HPDE6-E6E7 (cell line): ENCODE data around the gene CDK14.
"Not testable (repeated sequence)": the region's sequence is repeated elsewhere in the genome, so short reads cannot be mapped to it uniquely, and the experiment has no call there.

Experiments used
- DNase-seq: peaks from one replicate; pipeline ENCODE4 v3.0.0; 2011; ENCODE audit warnings: missing footprints; ENCODE audit errors: extremely low spot score

The CDK14 gene

DNA sequence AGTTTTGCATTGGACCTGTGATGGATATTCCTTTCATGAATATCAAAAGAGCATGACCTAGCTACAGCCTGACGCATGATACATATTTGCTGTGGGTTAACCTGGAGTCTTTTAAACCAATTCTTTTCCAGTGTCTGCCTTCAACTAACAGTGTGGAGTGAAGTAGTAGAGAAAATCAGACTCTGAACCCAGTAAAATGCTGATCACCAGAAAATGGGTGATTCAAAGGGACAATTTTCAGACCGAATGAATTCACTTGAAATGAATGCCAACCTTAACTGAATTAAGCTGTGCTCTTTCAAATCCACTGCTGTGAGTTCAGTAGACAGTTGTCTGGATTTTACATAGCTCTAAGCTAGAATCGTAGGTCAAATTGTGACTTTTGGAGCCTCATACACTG, 123.0 kb downstream of the CDK14 start:
- DNase-seq = no peak

DNA sequence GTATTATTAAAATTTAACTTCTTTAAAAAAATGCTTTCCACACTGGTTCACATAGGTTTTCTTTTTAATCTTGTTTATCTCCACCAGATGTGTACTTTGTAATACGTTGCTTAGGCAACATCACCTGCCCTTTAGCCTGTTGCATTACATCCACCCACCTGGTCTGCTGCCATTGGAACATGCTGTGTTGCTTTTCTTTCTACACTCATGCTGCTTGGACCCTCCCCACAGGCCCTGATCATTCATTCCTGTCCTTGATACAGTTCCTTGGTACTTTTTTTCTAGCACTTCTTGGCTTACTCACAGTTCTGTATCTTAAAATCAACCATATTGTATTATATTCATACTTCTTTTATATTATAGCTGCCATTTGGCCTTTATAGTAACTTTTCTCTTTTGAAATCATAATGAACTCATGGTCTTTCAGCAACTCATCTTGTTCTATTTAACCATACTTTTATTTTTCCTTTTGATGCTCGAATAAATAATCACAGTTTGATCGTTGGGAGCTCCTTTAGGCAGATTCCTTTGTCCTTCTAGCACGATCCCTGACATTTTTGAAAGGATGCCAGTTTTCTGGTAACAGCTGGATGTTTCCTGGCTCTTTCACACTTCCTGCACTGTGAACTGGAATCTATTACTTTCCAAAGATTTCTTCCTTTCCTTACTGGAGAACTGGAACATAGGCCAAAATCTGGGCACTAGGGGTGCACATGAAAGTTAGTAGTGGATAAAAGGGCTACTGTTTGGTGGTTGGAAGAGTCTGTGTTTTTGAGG, 125.1 kb downstream of the CDK14 start:
- no peak for DNase-seq

DNA sequence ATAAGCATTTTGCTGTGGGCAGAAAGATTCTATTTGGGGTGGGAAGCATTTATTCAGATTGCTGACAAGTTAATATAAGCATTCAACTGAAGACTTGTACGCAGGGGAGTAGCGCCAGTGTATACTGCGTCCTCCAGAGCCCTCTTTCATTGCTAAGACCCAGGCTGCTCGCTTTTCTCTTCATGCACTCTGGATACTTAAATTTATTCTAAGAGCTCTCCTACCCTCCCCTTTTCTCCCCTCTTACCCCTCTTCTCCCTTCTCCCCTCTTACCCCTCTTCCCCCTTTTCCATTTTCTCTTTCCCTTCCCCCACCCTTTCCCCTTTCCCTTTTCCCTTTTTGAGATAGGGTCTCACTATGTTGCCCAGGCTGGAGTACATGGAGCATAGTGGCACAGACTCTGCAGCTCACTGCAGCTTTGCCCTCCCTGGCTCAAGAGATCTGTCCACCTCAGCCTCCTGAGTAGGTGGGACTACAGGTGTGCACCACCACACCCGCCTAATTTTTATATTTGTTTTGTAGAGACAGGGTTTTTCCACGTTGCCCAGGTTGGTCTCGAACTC, 125.8 kb downstream of the CDK14 start:
- no peak for DNase-seq

DNA sequence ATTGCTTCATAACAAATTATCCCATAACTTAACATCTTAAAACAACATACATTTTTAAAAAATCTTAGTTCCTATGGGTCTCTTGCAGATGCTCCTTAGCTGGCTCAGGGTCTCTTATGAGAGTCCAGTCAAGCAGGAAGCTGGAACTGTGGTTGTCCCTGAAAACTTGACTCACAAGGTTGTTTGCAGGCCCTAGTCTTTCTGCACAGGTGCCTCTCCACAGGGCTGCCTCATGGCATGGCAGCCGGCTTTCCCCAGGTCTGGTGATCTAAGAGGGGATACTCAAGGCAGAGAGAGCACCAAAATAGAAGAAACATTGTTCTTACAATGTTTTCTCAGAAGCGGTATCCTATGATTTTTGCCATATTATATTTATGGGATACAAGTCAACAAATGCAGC, 127.1 kb downstream of the CDK14 start:
- no peak for DNase-seq

DNA sequence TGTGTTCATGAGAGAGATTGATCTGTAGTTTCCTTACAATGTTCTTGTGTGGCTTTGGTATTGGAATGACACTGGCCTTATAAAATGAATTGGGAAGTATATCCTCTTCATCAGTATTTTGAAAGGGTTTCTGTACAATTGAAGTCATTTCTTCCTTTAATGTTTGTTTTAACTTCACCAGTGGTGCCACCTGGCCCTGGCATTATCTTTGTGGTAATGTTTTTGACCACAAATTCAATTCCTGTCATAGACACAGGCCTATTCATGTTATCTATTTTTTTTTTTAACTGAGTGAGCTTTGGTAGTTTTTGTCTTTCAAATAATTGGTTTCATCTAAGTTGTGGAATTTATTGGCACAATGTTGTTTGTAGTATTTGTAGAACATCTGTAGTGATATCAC, 127.7 kb downstream of the CDK14 start:
- DNase-seq = no peak

DNA sequence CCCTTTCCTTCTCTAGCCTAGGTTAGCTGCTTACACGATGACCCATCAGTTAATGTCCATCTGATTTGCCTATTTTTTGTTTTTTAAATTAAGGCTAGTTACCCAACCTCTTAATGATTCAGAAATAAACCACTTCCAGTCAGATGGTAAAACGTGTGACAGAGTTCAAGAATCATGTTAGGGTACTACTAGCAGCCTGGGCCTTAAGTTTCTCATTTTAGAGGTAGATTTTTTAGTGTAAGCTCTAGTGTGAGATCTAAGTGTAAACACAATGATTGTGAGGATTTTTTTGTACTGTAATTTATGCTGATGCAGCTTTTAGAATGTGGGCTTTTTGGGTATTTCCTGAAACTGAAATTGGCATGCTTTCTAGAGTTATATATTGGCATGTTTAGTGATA, 130.0 kb downstream of the CDK14 start:
- DNase-seq = no peak

DNA sequence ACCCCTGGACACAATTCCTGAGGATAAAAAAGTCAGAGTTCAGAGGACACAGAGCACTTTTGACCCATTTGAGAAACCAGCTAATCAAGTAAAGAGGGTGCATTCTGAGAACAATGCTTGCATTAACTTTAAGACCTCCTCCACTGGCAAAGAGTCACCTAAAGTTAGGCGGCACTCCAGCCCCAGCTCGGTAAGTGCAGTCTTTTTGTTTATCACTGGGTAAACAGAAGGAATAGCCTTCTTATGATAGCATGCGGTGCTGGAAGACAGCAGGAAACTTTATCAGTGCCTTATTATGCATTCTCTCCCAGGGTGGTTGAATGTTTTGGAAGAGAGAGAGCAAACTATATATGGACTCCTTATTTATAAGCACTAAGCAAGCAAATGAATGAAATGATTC, 130.5 kb downstream of the CDK14 start:
- no peak for DNase-seq

DNA sequence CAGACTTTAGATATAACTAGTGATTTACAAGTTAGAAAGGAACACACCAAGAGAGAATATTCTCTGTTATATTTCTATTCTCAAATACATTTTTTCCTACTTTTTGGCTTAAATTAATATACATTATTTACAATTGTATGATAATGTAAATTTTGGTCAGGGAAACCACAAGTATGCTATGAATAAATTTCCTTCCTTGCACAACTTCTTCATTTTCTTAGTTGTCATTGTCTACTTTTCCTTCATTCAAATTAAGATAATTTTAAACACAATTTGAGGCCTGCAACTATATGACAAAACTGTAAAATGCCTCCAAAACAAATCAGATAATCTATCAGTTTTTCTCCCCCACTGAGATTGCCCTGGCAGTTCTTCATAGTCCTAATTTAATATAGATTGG, 131.3 kb downstream of the CDK14 start:
- no peak for DNase-seq

DNA sequence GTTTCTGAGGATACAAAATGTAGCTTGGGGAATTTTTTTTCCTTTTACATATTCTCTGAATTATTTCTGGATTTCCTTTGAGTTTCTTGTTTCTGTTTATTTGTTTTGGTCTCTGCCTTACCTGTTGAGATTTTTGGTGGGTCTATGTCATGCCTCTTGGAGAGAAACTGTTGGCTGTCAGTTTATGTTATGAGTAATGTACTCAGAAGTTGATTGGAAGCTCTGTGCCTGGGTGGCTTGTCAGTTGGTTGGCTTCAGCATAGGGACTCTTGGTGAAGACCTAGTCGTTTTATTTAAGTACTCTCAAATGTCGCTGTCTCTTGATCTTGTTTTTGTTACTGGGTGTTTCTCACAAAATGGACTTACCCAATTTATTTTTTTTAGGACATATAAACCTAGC, 132.4 kb downstream of the CDK14 start:
- DNase-seq = no peak

DNA sequence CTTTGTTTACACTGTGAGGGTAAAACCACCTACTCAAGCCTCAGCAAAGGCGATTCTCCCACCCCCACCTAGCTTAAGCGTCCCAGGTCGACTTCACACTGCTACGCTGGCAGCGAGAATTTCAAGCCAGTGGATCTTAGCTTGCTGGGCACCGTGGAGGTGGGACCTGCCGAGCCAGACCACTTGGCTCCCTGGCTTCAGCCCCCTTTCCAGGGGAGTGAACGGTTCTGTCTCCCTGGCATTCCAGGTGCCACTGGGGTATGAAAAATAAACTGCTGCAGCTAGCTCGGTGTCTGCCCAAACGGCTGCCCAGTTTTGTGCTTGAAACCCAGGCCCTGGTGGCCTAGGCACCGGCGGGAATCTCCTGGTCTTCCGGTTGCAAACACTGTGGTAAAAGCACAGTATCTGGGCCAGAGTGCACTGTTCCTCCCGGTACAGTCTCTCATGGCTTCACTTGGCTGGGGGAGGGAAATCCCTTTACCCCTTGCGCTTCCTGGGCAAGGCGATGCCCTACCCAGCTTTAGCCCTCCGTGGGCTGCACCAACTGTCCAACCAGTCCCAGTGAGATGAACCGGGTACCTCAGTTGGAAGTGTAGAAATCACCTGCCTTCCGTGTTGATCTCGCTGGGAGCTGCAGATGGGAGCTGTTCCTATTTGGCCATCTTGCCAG, 139.6 kb downstream of the CDK14 start:
- DNase-seq = not testable (repeated sequence)

DNA sequence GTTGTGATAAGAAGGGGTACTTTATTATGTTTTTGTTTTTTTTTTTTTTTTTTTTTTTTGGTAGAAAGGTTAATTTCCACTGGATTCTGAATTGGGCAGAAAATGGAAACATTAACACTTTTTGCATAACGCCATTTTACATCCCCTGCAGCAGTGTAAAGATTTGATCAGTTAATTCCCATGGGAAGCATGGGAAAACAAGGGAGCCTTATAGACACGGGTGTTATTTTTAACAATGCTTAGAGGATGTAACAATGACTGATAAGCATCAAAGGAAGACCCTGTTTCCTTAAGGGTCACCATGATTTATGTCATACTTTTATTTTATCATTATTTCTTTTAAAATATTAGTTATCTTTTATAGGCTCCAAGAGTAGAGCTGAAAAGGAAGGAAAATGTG, 140.2 kb downstream of the CDK14 start:
- no peak for DNase-seq

DNA sequence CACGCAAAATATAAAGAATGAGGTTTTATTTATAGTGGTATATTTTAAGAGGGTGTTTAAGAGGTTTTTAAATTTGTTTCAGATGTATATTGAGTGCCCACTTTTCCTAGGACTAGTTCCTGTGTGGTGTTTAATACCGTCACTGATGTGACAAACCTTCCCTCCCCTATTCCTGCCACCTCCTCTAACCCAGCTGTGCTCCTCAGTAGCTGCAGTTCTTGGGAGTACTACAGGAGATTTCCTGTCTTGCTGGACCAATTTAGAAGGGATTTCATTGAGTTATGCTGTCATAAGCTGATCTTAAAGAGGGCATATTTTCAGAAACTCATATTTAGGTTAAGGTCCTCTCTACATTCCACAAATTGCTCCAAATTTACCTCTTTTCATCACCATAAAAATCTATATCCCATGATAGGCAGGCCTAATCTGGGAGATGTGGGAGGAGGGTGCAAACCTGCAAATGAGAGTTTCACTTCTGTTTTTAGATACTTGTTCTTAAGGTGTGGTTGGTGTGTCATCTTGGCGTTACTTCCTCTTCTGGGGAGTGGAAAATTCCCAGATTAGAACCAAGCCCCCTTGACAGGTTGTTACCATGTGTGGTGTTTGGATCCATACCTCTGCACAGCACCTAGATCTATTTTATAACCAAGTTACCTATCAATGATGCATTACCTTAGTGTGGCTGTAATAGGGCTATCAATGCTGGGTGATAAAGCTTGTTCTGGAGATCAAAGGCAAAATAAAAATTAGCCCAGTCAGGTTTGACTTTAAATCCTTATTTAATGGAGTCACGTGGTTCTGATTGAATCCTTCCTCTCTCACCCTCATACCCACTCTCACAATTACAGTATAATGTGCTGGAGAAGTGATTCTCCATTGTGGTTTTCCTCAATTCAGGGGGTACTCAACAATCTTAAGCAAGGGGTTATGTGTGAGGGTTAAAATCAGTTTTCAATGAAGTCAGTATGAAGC, 141.1 kb downstream of the CDK14 start:
- no peak for DNase-seq

DNA sequence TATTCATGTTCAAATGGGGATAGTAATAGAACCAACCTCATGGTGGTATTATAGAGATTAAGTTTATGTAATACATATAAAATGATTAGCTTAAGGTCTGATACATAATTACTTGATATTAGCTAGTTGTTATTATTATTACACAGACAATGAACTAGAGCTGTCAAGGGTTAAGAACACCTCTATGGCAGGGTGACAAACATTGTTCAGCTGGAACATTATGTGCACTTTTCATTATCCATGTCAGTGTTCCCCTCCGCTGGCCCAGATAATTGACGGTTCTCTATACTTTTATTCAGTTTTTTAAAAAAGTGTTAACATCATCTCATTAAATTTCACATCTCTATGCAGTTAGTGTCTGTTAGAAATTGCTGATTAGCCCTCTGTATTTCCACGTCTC, 142.1 kb downstream of the CDK14 start:
- no peak for DNase-seq

DNA sequence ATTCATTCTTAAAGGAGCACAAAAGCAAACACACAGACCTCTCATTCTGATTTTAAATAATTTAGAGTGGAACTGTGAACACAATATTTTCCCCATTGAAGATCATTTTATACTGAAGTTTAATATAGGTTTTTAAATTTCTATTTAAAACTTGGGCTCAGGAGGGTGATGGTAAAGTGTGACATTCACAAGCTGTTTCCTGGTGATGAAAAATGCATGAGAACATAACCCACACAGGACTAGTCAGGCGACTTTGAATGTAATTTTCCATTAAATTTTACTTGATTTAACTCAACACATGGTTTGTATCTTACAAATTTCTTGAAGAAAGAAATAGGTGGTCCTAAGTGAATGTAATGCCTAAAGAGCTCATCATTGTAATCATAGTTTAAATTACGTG, 143.6 kb downstream of the CDK14 start:
- DNase-seq = no peak

DNA sequence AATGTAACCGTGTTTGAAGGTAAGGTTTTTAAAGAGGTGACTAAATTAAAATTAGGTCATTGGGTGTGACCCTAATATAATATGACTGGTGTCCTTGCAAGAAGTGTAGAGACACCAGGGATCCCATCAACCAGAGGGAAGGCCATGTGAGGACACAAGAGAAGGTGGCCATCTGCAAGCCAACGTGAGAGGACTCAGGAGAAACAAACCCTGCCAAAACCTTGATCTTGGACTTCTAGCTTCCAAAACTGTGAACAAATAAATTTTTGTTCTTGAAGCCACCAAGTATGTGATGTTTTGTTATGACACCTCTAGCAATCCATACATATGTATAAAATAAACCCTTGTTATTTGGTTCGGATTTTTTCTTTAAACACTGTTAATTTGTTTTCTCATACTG, 144.3 kb downstream of the CDK14 start:
- no peak for DNase-seq

DNA sequence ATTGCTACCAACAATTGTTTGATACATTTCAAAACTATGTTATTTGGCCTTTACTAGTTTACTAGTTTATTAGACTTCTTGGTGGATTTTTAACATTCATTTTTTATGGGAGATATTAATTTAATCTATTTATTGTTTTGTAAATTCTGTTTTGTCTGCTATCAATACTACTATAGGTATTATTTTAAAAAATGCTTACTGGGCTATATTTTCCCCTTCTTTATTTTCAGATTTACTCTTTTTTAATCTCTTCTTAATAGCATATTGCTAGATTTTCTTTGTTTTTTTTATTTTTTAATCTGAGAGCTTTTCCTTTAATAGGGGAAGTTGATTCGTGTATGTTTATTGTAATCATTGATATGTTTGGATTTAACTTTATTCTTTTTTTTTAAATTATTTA, 147.5 kb downstream of the CDK14 start:
- no peak for DNase-seq

DNA sequence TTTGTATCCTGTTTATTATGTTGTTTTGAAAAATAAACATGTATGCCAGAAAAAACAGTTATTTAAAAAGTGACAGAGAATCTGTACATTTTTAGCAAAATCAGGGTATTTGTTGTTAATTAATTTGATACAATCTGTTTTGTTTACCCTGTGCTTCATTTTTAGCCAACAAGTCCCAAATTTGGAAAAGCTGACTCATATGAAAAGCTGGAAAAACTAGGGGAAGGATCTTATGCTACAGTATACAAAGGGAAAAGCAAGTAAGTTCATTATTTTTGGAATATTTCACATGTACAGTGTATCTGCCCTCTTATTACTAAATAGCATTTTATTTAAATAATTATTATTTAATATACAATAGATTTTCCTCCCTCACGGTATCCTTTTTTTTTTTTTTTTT, 151.4 kb downstream of the CDK14 start:
- DNase-seq = no peak

DNA sequence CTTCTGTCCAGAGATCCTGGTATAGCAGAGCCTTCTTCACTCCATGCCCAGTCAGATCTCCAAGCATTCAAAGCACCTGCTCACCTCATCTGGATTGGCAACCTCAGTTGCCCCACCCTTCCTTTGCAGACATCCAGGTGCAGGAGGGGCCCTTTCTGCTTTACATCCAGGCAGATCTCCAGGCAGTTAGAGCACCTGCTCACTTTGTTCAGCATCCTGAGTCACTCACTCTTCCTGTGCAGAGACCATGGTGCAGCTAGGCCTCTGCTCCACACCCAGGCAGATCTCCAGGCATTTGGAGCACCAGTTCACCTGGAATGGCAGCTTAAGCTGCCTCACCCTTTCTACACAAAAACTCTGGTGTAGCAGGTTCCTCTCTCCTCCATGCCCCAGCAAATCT, 153.1 kb downstream of the CDK14 start:
- no peak for DNase-seq

DNA sequence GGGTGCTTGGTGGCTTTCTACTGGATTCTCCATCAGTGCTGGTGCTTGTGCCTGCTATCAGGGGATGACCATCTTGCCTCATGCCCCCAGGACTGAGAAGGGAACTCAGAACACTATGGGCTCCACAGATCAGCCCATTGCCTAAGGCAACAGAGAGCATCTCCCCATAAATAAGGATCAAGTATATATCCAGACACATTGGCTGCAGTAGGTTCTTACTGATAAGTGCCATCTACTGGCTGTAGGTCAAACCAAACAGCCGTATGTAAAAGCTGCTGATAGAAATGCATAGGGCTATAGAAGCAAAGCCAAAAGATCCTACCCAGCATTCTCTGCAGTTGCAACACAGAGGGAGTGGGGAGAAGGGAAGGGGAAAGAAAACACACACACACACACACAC, 153.7 kb downstream of the CDK14 start:
- no peak for DNase-seq

DNA sequence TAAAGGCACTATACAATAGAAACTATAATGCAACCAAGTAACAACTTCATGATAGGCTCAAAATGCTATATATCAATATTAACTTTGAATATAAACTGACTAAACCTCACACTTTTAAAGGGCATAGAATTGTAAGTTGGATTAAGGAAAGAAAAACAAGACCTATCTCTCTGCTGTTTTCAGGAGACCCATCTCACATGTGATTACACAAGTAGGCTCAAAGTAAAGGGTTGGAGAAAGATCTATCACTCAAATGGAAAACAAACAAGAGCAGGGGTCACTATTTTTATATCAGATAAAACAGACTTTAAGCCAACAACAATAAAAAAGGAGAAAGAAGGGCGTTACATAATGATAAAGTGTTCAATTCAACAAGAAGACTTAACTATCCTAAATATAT, 155.5 kb downstream of the CDK14 start:
- DNase-seq = no peak

DNA sequence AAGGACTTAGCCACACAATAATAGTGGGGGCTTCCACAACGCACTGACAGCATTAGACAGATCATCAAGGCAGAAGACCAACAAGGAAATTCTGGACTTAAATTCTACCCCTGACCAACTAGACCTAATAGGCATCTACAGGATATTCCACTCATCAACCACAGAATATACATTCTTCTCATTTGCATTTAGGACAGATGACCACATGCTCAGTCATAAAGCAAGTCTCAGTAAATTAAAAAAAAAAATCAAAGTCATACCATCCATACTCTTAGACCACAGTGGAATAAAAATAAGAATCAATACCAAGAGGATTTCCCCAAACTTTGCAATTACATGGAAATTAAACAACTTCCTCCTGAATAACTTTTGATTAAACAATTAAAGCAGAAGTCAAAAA, 155.9 kb downstream of the CDK14 start:
- no peak for DNase-seq

DNA sequence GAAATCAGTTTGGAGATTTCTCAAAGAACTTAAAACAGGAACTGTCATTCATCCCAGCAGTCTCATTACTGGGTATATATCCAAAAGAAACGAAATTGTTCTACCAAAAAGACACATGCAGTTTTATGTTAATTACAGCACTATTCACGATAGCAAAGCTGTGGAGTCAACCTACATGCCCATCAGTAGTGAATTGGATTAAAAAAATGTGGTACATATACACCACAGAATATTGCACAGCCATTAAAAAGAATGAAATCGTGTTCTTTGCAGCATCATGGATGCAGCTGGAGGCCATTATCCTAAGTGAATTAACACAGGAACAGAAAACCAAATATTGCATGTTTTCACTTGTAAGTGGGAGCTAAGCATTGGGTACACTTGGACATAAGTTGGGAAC, 158.9 kb downstream of the CDK14 start:
- DNase-seq = no peak
